ENCODE measurements around the gene TACC2. TPM values are rescaled to one million over a fixed set of nuclear protein-coding genes. Genes with fewer than 3 reads are reported as not detected.

The TACC2 gene
- polyA plus RNA-seq, 4 donors = 27.9 to 58.2 (median 44.1) TPM

DNA sequence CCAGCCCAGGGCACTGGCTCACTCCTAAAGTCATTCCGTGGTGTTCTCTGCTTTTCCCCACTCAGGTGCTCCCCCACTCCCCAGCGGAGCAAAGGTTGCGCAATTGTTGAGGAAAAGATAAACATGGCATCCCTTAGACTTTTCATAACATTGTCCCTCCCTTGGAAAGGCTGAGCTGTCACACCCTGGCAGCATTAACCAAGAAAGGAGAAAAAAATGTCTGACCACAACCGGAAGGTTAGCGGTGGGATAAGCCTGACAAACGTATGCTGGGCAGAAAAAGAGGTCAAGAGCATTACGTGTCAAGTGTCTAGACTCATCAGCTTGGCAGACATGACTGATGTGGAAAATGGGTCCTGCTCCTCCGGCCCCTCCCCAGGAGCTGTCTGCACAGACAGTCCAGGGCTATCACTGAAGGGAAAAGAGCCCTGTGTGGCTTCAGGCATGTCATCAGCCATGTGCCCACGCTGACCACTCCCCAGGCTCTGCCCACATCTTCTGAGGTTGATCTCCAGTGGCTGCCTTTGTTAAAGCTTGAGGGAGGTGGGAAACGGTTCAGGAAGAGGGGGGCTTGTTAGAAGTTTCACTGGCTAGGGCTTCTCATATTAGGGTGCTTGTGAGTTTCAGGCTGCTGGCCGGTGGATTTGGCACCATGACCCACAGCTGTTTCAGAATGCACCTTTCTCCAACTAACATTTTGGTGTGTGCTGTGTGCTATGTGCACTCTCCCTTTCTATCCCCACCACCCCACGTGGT, 312.3 kb downstream of the TACC2 start:
- DNase-seq (ENCODE audit: low read depth in 4 of 4, low spot score in 3 of 4) = no peak

DNA sequence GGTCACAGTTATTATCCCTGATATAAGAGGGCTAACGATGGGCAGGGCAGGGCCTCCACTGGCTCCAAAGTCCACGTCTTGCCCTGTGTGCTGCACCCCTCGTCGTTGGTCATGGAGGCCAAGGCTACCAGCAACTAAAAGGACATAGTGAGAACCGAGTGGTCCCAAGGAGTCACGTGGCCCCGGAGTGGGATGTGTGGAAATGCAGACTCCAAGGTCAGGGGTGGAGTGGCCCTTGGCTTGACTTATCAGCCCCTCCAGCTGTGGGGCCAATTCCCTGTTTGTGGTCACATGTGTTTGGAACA, 312.8 kb downstream of the TACC2 start:
- no peak for DNase-seq (ENCODE audit: low read depth in 4 of 4, low spot score in 3 of 4)

DNA sequence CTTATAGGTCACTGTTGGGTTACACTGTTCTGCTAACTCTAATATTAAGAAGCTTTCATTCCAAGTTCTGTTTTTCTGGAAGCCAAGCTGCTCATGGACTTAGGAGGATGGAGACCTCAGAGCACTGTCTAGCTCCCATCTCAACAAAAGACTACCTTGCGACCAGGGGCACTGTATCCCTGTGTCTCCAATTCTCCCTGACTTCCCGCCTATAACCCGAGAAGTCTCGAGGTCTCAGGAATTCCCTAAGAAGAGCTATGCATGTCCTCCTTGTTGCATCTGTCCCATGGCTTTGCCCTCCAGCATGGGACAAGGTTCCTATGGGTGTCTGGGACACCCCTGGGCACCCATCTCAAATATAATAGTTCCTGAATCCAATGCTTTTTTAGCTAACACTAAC, 313.4 kb downstream of the TACC2 start:
- DNase-seq (ENCODE audit: low read depth in 4 of 4, low spot score in 3 of 4) = no peak

DNA sequence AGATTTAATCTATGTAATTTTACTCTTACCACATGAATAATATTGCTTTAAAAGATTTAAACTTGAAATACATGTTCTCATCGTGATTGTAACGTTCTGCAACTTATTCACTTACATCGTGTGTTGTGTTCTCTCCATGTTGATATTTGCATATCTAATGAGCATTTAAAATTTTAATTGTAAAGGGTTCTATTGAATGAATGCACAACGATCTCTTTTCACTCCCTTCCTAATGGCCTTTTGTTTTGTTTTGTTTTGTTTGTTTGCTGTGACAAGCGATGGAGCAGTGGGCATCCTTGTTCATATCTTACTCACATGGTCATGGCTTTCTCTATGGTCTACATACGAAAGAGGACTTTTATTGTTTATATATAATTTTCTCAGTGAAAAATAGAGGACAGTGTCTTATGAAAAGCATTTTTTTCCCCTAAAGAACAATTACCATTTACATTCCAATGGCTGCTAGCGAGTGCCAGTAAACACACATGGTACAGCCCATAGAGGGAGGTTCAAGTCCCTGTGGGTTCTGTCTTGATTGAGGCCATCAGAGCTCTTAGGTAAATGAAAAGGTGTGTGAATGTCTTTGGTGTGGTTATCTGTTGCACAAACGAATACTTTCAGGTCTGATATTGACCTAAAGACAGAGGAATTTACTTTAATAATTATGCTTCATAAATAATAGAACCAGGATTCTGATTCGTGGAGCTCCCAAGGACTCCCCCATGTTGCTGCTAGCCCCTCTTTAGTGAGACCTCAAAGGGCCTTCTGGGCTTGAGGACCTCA, 314.5 kb downstream of the TACC2 start:
- no peak for DNase-seq (ENCODE audit: low read depth in 4 of 4, low spot score in 3 of 4)

Other genes with a start within 250 kb of the TACC2 start
- gene ATE1, start 61.1 kb upstream of the TACC2 start, polyA plus RNA-seq (ENCODE audit: insufficient read length in 4 of 4) = 10 to 100 TPM; 27.1 to 44.2 (median 40.1) TPM
- 10 to 100 TPM; 68.1 to 98.0 (median 81.6) TPM for gene NSMCE4A, start 13.9 kb upstream of the TACC2 start, polyA plus RNA-seq (ENCODE audit: insufficient read length in 4 of 4)

All from left renal pelvis (tissue), 4 donors.